Endodermal cell (in vitro differentiated cells): ENCODE measurements around the gene ZFAND2B. TPM values are rescaled to one million over a fixed set of nuclear protein-coding genes. Genes with fewer than 3 reads are reported as not detected.
A peak's percentile ranks its signal among the peaks of the same experiment; 100 is the strongest.

Source experiments
- DNase-seq: peaks from one replicate; pipeline ENCODE4 v3.0.0-alpha.2; 2017
- H3K27ac ChIP-seq: 2 replicates; pipeline ENCODE4 v1.5.1; 2013; ENCODE audit warnings: mild to moderate bottlenecking, low read depth, low read length, moderate library complexity
- H3K27me3 ChIP-seq: 2 replicates; pipeline ENCODE4 v1.6.1; 2013; ENCODE audit warnings: mild to moderate bottlenecking, low read length, moderate library complexity; ENCODE audit not compliant: insufficient read depth, control insufficient read depth, poor library complexity, severe bottlenecking
- H3K36me3 ChIP-seq: 2 replicates; pipeline ENCODE4 v1.7.0; 2013; ENCODE audit warnings: mild to moderate bottlenecking, low read length, moderate library complexity; ENCODE audit not compliant: control insufficient read depth, insufficient read depth
- H3K4me1 ChIP-seq: one replicate; pipeline ENCODE4 v1.7.0; 2013; ENCODE audit warnings: low read length; ENCODE audit not compliant: control insufficient read depth, insufficient read depth
- H3K4me3 ChIP-seq: 2 replicates; pipeline ENCODE4 v1.5.1; 2013; ENCODE audit warnings: mild to moderate bottlenecking, low read length, moderate library complexity
- H3K9ac ChIP-seq: 2 replicates; pipeline ENCODE4 v1.6.1; 2013; ENCODE audit warnings: mild to moderate bottlenecking, low read length, moderate library complexity; ENCODE audit not compliant: poor library complexity, severe bottlenecking; ENCODE audit errors: extremely low read depth
- H3K9me3 ChIP-seq: 2 replicates; pipeline ENCODE4 v1.6.1; 2013; ENCODE audit warnings: mild to moderate bottlenecking, low read length, moderate library complexity; ENCODE audit not compliant: control insufficient read depth
- H3K27ac Mint-ChIP-seq: 2 replicates; pipeline ENCODE4 v1.8.0; 2020; ENCODE audit warnings: mixed read lengths
- H3K27me3 Mint-ChIP-seq: 2 replicates; pipeline ENCODE4 v1.8.0; 2021; ENCODE audit warnings: mild to moderate bottlenecking, mixed read lengths; ENCODE audit not compliant: insufficient read depth
- H3K36me3 Mint-ChIP-seq: 2 replicates; pipeline ENCODE4 v1.8.0; 2020; ENCODE audit warnings: low read depth, mixed read lengths
- H3K4me1 Mint-ChIP-seq: 2 replicates; pipeline ENCODE4 v1.8.0; 2020; ENCODE audit warnings: mixed read lengths
- H3K4me3 Mint-ChIP-seq: 2 replicates; pipeline ENCODE4 v1.8.0; 2020; ENCODE audit warnings: mild to moderate bottlenecking, moderate library complexity, mixed read lengths
- H3K9me3 Mint-ChIP-seq: 2 replicates; pipeline ENCODE4 v1.8.0; 2020; ENCODE audit warnings: mild to moderate bottlenecking, mixed read lengths
- WGBS, 2 experiments: methylation state at CpG; one replicate each; pipeline versions ENCODE4 v1.1.5 to v1.1.7; 2013; ENCODE audit warnings: missing lambda C conversion rate in 2 of 2, mixed read lengths in 1 of 2; ENCODE audit not compliant: insufficient coverage in 1 of 2, insufficient read length in 1 of 2; 5-methylcytosine and 5-hydroxymethylcytosine counted together
- total RNA-seq, 2 donors: library from RNA; stranded (reverse); fragmentation: NEBNext Ultra II Directional in 1 of 2; extraction: Animal tissue kit (Norgen Biotek cat#: 25700) in 1 of 2; gene quantifications; 2 replicates in 1 of 2; 3 replicates in 1 of 2; pipeline ENCODE4 v1.2.1, GENCODE V29; 2021
- TF ChIP-seq, protein P1 (sequence below): fragments of 200-600 bp; sonication (generic); conservative IDR thresholded peaks from 2 replicates; pipeline ENCODE4 v1.5.0; 2021; ENCODE audit warnings: antibody characterized with exemption, mild to moderate bottlenecking

ZFAND2B gene
- total RNA-seq, 2 donors from 2014 or later: 21.7 to 22.5 TPM

DNA sequence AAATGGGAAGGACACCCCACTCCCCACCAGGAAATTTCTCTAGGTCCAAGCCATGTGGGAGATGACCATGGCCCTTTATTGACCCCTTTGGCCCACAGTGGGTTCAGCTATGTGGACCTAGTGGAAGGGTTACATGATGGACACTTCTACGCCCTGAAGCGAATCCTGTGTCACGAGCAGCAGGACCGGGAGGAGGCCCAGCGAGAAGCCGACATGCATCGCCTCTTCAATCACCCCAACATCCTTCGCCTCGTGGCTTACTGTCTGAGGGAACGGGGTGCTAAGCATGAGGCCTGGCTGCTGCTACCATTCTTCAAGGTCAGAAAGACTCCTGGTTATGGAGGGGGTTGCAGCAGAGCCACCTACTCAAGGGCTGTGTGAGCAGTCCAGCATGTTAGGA lies 40.0 kb downstream of the ZFAND2B start:
- peak overlapping the region; percentile 86 for H3K4me3 Mint-ChIP-seq
- Histone ChIP-seq H3K27me3 (peaks cover 2% of the 10 kb centered on the region), H3K27ac (no peak overlapping the region), H3K9me3 (no peaks in the 10 kb centered on the region), H3K9ac (no peak overlapping the region), H3K4me3 (peak overlapping the region; percentile 92), H3K4me1 (peaks cover 17% of the 10 kb centered on the region), H3K36me3 (peaks cover 14% of the 10 kb centered on the region)
- peaks cover 7% of the 10 kb centered on the region for H3K27me3 Mint-ChIP-seq
- no peaks in the 10 kb centered on the region for H3K9me3 Mint-ChIP-seq
- H3K4me1 Mint-ChIP-seq: peaks cover 24% of the 10 kb centered on the region
- peaks cover 5% of the 10 kb centered on the region for H3K36me3 Mint-ChIP-seq
- DNase-seq: no peak
- H3K27ac Mint-ChIP-seq: no peak overlapping the region
- TF ChIP-seq, protein P1, sequence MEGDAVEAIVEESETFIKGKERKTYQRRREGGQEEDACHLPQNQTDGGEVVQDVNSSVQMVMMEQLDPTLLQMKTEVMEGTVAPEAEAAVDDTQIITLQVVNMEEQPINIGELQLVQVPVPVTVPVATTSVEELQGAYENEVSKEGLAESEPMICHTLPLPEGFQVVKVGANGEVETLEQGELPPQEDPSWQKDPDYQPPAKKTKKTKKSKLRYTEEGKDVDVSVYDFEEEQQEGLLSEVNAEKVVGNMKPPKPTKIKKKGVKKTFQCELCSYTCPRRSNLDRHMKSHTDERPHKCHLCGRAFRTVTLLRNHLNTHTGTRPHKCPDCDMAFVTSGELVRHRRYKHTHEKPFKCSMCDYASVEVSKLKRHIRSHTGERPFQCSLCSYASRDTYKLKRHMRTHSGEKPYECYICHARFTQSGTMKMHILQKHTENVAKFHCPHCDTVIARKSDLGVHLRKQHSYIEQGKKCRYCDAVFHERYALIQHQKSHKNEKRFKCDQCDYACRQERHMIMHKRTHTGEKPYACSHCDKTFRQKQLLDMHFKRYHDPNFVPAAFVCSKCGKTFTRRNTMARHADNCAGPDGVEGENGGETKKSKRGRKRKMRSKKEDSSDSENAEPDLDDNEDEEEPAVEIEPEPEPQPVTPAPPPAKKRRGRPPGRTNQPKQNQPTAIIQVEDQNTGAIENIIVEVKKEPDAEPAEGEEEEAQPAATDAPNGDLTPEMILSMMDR: no peak
- 97 to 100% methylated on average over 5 to 10 of the region's 10 CpGs for WGBS, 2 experiments

GRCh38 chr2:219247678-219248642 lies 41.4 kb downstream of the ZFAND2B start:
- H3K36me3 Mint-ChIP-seq: peaks cover 5% of the 10 kb centered on the region
- peak; percentile 69 for DNase-seq
- Histone ChIP-seq H3K36me3 (peaks cover 14% of the 10 kb centered on the region), H3K9me3 (no peaks in the 10 kb centered on the region), H3K4me1 (peaks cover 21% of the 10 kb centered on the region), H3K27me3 (peaks cover 16% of the 10 kb centered on the region), H3K27ac (no peak overlapping the region), H3K9ac (no peak overlapping the region), H3K4me3 (no peak overlapping the region)
- no peaks in the 10 kb centered on the region for H3K9me3 Mint-ChIP-seq
- H3K4me1 Mint-ChIP-seq: peaks cover 28% of the 10 kb centered on the region
- TF ChIP-seq, protein P1: peak; percentile 12
- 92 to 93% methylated on average over 12 to 17 of the region's 17 CpGs for WGBS, 2 experiments
- H3K27ac Mint-ChIP-seq: peak overlapping the region; percentile 93
- H3K27me3 Mint-ChIP-seq: peaks cover 21% of the 10 kb centered on the region
- H3K4me3 Mint-ChIP-seq: peak overlapping the region; percentile 42

GRCh38 chr2:219248845-219249202 lies 42.2 kb downstream of the ZFAND2B start:
- no peak overlapping the region for H3K9ac ChIP-seq

More at GRCh38 chr2:219248845-219249202, 42.2 kb downstream of the ZFAND2B start:
- H3K9me3 ChIP-seq: no peaks in the 10 kb centered on the region
- peak overlapping the region; percentile 42 for H3K4me3 Mint-ChIP-seq
- H3K4me3 ChIP-seq: peak overlapping the region; percentile 17
- H3K27me3 Mint-ChIP-seq: peaks cover 28% of the 10 kb centered on the region
- H3K27me3 ChIP-seq: peaks cover 24% of the 10 kb centered on the region
- H3K36me3 Mint-ChIP-seq: peaks cover 5% of the 10 kb centered on the region
- WGBS, 2 experiments: 98% methylated on average over 2 of the region's 2 CpGs; no CpG with 5 or more reads in 1 of the 2 experiments
- TF ChIP-seq, protein P1: no peak
- H3K36me3 ChIP-seq: peaks cover 14% of the 10 kb centered on the region
- no peak overlapping the region for H3K27ac ChIP-seq
- peak overlapping the region; percentile 93 for H3K27ac Mint-ChIP-seq
- H3K9me3 Mint-ChIP-seq: no peaks in the 10 kb centered on the region
- H3K4me1 ChIP-seq: peaks cover 21% of the 10 kb centered on the region
- DNase-seq: no peak
- peaks cover 30% of the 10 kb centered on the region for H3K4me1 Mint-ChIP-seq
